ENCODE results near the gene FRMD4A. TPM values are rescaled to one million over a fixed set of nuclear protein-coding genes. Genes with fewer than 3 reads are reported as not detected.

Gene FRMD4A
- total RNA-seq, 2 experiments from 2014 or later: 0.17 TPM; not detected in 1

DNA sequence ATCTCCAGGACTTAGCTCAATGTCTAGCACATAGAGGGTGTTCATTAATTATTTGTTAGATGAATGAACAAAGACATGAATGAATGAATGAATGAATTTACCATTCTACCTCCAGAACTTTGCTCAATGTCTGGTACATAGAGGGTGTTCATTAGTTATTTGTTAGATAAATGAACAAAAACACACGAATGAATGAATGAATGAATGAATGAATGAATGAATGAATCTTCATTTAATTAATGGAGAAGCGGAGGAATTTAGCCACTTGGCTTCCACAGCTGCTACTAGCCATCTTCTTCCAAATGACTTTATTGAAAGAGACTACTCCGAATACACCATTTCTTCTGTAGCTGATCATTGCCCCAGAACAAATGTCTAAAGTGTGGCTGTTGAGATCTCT is 368.9 kb downstream of the FRMD4A start:
- no peaks in the 10 kb centered on the region for H4K20me1 ChIP-seq (ENCODE audit: insufficient read depth, low read length)
- H3K27ac ChIP-seq (ENCODE audit: low read depth, low read length, poor library complexity, severe bottlenecking): no peak overlapping the region
- BruUV-seq (replicated peaks): no TSS peak
- H3K79me2 ChIP-seq (ENCODE audit: insufficient read depth, low read depth, low read length): no peaks in the 10 kb centered on the region
- ChIA-PET CTCF (ENCODE audit: unreplicated experiment) (interaction anchor here (0.6 kb wide), 2 partner anchors 9 to 174 kb away, joined by 3 read pairs; no protein-coding TSS in a partner anchor), POLR2A (no interaction called here)
- H3K9me2 ChIP-seq (ENCODE audit: insufficient read depth, low read length): no peaks in the 10 kb centered on the region
- intact Hi-C loops (cut with micrococcal nuclease; ENCODE audit: unreplicated experiment): no loop called here
- no peak overlapping the region for H3K4me3 ChIP-seq (ENCODE audit: low read depth, low read length, poor library complexity, severe bottlenecking)
- no peak overlapping the region for H3K4me2 ChIP-seq (ENCODE audit: low read length)
- H3K4me1 ChIP-seq (ENCODE audit: insufficient read depth, low read length, poor library complexity, severe bottlenecking): no peaks in the 10 kb centered on the region
- no peak overlapping the region for H2AFZ ChIP-seq (ENCODE audit: low read length)
- TF ChIP-seq, protein P1, sequence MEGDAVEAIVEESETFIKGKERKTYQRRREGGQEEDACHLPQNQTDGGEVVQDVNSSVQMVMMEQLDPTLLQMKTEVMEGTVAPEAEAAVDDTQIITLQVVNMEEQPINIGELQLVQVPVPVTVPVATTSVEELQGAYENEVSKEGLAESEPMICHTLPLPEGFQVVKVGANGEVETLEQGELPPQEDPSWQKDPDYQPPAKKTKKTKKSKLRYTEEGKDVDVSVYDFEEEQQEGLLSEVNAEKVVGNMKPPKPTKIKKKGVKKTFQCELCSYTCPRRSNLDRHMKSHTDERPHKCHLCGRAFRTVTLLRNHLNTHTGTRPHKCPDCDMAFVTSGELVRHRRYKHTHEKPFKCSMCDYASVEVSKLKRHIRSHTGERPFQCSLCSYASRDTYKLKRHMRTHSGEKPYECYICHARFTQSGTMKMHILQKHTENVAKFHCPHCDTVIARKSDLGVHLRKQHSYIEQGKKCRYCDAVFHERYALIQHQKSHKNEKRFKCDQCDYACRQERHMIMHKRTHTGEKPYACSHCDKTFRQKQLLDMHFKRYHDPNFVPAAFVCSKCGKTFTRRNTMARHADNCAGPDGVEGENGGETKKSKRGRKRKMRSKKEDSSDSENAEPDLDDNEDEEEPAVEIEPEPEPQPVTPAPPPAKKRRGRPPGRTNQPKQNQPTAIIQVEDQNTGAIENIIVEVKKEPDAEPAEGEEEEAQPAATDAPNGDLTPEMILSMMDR (conservative IDR thresholded peaks at IDR 0.05; ENCODE audit: low read length): no peak
- TF ChIP-seq EZH2phosphoT487 (IDR thresholded peaks at IDR 0.05; ENCODE audit: borderline replicate concordance, low read depth, low read length): no peak
- H3K9me3 ChIP-seq (ENCODE audit: low read length): no peaks in the 10 kb centered on the region
- H3K36me3 ChIP-seq (ENCODE audit: insufficient read depth, low read length): no peaks in the 10 kb centered on the region
- DNase-seq (ENCODE audit: low spot score): no peak

DNA sequence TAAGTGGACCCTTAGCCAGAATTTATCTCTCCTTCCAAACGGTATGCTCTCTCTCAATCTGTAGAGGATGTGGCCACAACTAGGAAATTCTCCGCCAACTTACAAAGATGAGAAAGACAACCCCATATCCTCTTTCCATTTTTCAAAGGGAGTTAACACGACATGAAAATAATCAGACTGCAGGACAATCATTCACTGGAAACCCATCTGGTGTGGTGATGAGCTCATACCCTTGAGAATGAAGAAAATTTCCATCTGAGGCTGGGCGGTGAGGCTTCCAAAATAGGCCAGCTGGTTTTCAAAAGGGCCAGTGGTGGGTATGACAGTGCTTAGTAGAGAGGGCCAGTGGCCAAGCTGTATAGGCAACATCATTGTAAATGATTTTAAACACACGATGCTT is 369.6 kb downstream of the FRMD4A start:
- no peaks in the 10 kb centered on the region for H3K9me3 ChIP-seq (ENCODE audit: low read length)
- H3K9me2 ChIP-seq (ENCODE audit: insufficient read depth, low read length): no peaks in the 10 kb centered on the region
- no peaks in the 10 kb centered on the region for H3K79me2 ChIP-seq (ENCODE audit: insufficient read depth, low read depth, low read length)
- no peak overlapping the region for H3K27ac ChIP-seq (ENCODE audit: low read depth, low read length, poor library complexity, severe bottlenecking)
- H2AFZ ChIP-seq (ENCODE audit: low read length): no peak overlapping the region
- H3K4me3 ChIP-seq (ENCODE audit: low read depth, low read length, poor library complexity, severe bottlenecking): no peak overlapping the region
- TF ChIP-seq, protein P1 (conservative IDR thresholded peaks at IDR 0.05; ENCODE audit: low read length): no peak
- no peak for TF ChIP-seq EZH2phosphoT487 (IDR thresholded peaks at IDR 0.05; ENCODE audit: borderline replicate concordance, low read depth, low read length)
- ChIA-PET POLR2A (no interaction called here), CTCF (ENCODE audit: unreplicated experiment) (no interaction called here)
- BruUV-seq (replicated peaks): no TSS peak
- no peak overlapping the region for H3K4me2 ChIP-seq (ENCODE audit: low read length)
- no peaks in the 10 kb centered on the region for H4K20me1 ChIP-seq (ENCODE audit: insufficient read depth, low read length)
- intact Hi-C loops (cut with micrococcal nuclease; ENCODE audit: unreplicated experiment): no loop called here
- no peak for DNase-seq (ENCODE audit: low spot score)
- no peaks in the 10 kb centered on the region for H3K36me3 ChIP-seq (ENCODE audit: insufficient read depth, low read length)
- no peaks in the 10 kb centered on the region for H3K4me1 ChIP-seq (ENCODE audit: insufficient read depth, low read length, poor library complexity, severe bottlenecking)

DNA sequence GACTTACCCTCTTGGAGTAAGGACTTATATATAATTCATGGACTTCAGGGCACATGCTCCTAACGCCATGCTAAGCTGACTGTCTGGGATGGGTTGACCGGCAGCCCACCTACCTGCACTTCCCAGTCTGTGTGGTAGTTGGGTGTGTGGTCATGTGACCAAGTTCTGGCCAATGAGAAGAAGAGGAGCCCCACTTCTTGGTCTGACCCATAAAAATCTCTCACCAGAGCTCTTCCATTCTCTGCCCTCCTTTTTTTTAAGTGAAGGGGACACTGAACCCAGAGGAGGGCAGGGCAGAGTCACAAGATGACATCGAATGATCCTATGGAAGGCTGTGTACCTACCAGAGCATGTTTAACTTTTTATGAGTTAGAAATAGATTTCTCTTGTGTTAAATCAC is 370.1 kb downstream of the FRMD4A start:
- H3K9me2 ChIP-seq (ENCODE audit: insufficient read depth, low read length): no peaks in the 10 kb centered on the region
- H4K20me1 ChIP-seq (ENCODE audit: insufficient read depth, low read length): no peaks in the 10 kb centered on the region
- no TSS peak for BruUV-seq (replicated peaks)
- CTCF ChIA-PET (ENCODE audit: unreplicated experiment): no interaction called here
- H3K36me3 ChIP-seq (ENCODE audit: insufficient read depth, low read length): no peaks in the 10 kb centered on the region
- intact Hi-C loops (cut with micrococcal nuclease; ENCODE audit: unreplicated experiment): no loop called here
- TF ChIP-seq EZH2phosphoT487 (IDR thresholded peaks at IDR 0.05; ENCODE audit: borderline replicate concordance, low read depth, low read length): no peak
- TF ChIP-seq, protein P1 (conservative IDR thresholded peaks at IDR 0.05; ENCODE audit: low read length): no peak
- H2AFZ ChIP-seq (ENCODE audit: low read length): no peak overlapping the region
- no peak overlapping the region for H3K4me2 ChIP-seq (ENCODE audit: low read length)
- H3K79me2 ChIP-seq (ENCODE audit: insufficient read depth, low read depth, low read length): no peaks in the 10 kb centered on the region
- H3K4me1 ChIP-seq (ENCODE audit: insufficient read depth, low read length, poor library complexity, severe bottlenecking): no peaks in the 10 kb centered on the region
- H3K27ac ChIP-seq (ENCODE audit: low read depth, low read length, poor library complexity, severe bottlenecking): no peak overlapping the region
- POLR2A ChIA-PET: no interaction called here
- H3K9me3 ChIP-seq (ENCODE audit: low read length): no peaks in the 10 kb centered on the region
- no peak for DNase-seq (ENCODE audit: low spot score)
- H3K4me3 ChIP-seq (ENCODE audit: low read depth, low read length, poor library complexity, severe bottlenecking): no peak overlapping the region
